AG10803 (cell line): Measurements from ENCODE around the gene IL1RL1.
"Not testable (repeated sequence)": the region's sequence is repeated elsewhere in the genome, so short reads cannot be mapped to it uniquely, and the experiment has no call there.

Experiments used
- DNase-seq: peaks from one replicate; pipeline ENCODE4 v3.0.0; 2010; ENCODE audit warnings: low read depth
- H3K4me3 ChIP-seq: 2 replicates; pipeline ENCODE4 v1.5.1; 2011; ENCODE audit warnings: mild to moderate bottlenecking, low read length, control low read depth
- CTCF ChIP-seq: conservative IDR thresholded peaks from 2 replicates; pipeline ENCODE4 v1.5.1; 2011; ENCODE audit warnings: mild to moderate bottlenecking, low read length, control low read depth, inconsistent platforms

IL1RL1 gene

GRCh38 chr2:102315921-102316320 is 4.6 kb downstream of the IL1RL1 start:
- DNase-seq, result no peak
- H3K4me3 ChIP-seq, result no peak overlapping the region
- TF ChIP-seq CTCF, result no peak

- H3K4me3 ChIP-seq, result no peak overlapping the region
- no peak for DNase-seq
- no peak for TF ChIP-seq CTCF
These were observed 6.4 kb downstream of the IL1RL1 start for GRCh38 chr2:102317715-102318114.

GRCh38 chr2:102318437-102318836 is 7.1 kb downstream of the IL1RL1 start:
- TF ChIP-seq CTCF, result no peak
- DNase-seq, result no peak
- H3K4me3 ChIP-seq, result no peak overlapping the region

GRCh38 chr2:102321941-102322719 is 10.8 kb downstream of the IL1RL1 start:
- TF ChIP-seq CTCF, result no peak
- no peak overlapping the region for H3K4me3 ChIP-seq
- no peak for DNase-seq

GRCh38 chr2:102324914-102325313 is 13.6 kb downstream of the IL1RL1 start:
- DNase-seq, result not testable (repeated sequence)

GRCh38 chr2:102331311-102331980 is 20.1 kb downstream of the IL1RL1 start:
- TF ChIP-seq CTCF, result no peak
- DNase-seq, result peak; percentile 76

More at GRCh38 chr2:102324914-102325313, 13.6 kb downstream of the IL1RL1 start:
- H3K4me3 ChIP-seq, result not testable (repeated sequence)

GRCh38 chr2:102334486-102334885 is 23.1 kb downstream of the IL1RL1 start:
- no peak overlapping the region for H3K4me3 ChIP-seq
- no peak for DNase-seq
- no peak for TF ChIP-seq CTCF

More at GRCh38 chr2:102331311-102331980, 20.1 kb downstream of the IL1RL1 start:
- H3K4me3 ChIP-seq, result no peak overlapping the region
